Measurements from ENCODE around the gene RNF121.

RNF121 gene

GRCh38 chr11:72037554-72038311, 108.9 kb downstream of the RNF121 start:
- no peak for DNase-seq (ENCODE audit: low spot score)

GRCh38 chr11:72038491-72038890, 109.6 kb downstream of the RNF121 start:
- peak; percentile 93 for DNase-seq (ENCODE audit: low spot score)

GRCh38 chr11:72039031-72039855, 110.4 kb downstream of the RNF121 start:
- DNase-seq (ENCODE audit: low spot score), result peak; percentile 41

GRCh38 chr11:72039856-72040401, 111.1 kb downstream of the RNF121 start:
- DNase-seq (ENCODE audit: low spot score), result no peak

- DNase-seq (ENCODE audit: low spot score), result peak; percentile 92
These were observed 111.9 kb downstream of the RNF121 start for GRCh38 chr11:72040491-72041363.

- DNase-seq (ENCODE audit: low spot score), result peak; percentile 72
These were observed 112.7 kb downstream of the RNF121 start for GRCh38 chr11:72041364-72042063.

- DNase-seq (ENCODE audit: low spot score), result no peak
These were observed 113.4 kb downstream of the RNF121 start for GRCh38 chr11:72042064-72042745.

- DNase-seq (ENCODE audit: low spot score), result no peak
These were observed 117.0 kb downstream of the RNF121 start for GRCh38 chr11:72045849-72046248.

All from AG08395 (cell line).